Measurements from ENCODE around the gene PUS7. TPM values are rescaled to one million over a fixed set of nuclear protein-coding genes. Genes with fewer than 3 reads are reported as not detected.

PUS7 gene
- total RNA-seq, 1 donor from 2014 or later: 20.0 TPM

DNA sequence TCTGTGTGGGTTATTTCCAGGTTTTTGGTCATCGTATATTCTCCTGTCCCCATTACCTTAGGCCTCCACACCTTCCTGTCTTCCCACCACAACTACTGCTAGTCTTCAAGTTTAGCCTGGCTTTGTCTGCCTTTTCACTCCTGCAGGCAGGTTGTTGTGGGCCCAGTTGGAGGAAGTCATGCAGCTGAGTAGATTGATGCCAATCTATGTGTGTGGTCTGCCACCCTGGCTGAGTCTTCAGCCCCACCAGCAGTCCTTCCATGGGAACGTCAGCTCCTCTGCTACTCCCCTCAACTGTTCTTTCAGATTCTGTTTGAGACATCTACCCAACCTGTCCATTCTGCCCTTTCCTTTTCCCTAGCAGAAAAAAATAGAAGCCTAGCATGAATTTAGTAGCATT is 16.3 kb upstream of the PUS7 start:
- DNase-seq: no peak
- no peaks in the 10 kb centered on the region for H3K36me3 Mint-ChIP-seq (ENCODE audit: unreplicated experiment)
- no peak overlapping the region for H3K4me3 Mint-ChIP-seq (ENCODE audit: unreplicated experiment)
- TF ChIP-seq, protein P1, sequence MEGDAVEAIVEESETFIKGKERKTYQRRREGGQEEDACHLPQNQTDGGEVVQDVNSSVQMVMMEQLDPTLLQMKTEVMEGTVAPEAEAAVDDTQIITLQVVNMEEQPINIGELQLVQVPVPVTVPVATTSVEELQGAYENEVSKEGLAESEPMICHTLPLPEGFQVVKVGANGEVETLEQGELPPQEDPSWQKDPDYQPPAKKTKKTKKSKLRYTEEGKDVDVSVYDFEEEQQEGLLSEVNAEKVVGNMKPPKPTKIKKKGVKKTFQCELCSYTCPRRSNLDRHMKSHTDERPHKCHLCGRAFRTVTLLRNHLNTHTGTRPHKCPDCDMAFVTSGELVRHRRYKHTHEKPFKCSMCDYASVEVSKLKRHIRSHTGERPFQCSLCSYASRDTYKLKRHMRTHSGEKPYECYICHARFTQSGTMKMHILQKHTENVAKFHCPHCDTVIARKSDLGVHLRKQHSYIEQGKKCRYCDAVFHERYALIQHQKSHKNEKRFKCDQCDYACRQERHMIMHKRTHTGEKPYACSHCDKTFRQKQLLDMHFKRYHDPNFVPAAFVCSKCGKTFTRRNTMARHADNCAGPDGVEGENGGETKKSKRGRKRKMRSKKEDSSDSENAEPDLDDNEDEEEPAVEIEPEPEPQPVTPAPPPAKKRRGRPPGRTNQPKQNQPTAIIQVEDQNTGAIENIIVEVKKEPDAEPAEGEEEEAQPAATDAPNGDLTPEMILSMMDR (IDR thresholded peaks at IDR 0.05; ENCODE audit: partially characterized antibody, unreplicated experiment): no peak
- H3K27me3 Mint-ChIP-seq (ENCODE audit: unreplicated experiment): no peaks in the 10 kb centered on the region
- no peaks in the 10 kb centered on the region for H3K9me3 Mint-ChIP-seq (ENCODE audit: unreplicated experiment)
- H3K4me1 Mint-ChIP-seq (ENCODE audit: low read depth, unreplicated experiment): no peaks in the 10 kb centered on the region
- H3K27ac Mint-ChIP-seq (ENCODE audit: unreplicated experiment): no peak overlapping the region

DNA sequence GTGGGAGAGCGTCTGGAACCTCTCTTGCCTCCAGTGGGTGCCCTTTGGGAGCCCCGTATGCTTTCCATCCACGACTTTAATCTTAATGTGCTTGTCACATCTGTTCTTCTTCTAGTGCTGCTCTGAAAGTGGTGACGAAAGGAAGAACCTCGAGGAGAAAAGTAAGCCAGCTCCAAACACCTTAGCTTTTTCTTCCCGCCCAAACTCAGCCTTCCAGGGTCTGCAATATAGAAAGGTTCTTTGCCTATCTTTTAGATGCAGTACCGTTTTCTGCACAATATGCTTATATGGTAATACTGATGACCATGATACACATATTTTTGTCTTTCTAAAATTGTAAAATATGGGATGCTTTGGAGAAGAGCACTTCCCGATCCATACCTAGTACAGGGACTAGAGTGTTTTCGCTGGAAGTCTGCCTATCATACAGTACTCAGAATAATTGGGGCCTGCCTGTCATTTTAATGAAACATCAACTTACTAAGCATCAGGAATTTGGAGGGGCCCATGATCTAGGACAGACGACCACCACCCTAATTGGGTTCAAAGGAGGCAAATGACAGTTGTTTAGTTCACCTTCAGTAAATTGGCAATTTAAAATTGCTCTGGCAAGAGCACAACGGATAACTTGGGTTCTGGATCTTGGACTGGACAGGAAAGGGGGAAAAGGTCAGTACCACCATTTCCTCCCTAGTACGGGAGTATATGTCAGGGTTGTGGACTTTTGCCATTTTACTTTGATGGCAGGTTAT is 10.8 kb upstream of the PUS7 start:
- no peak for DNase-seq
- Mint-ChIP-seq H3K27me3 (ENCODE audit: unreplicated experiment) (peaks cover 2% of the 10 kb centered on the region), H3K27ac (ENCODE audit: unreplicated experiment) (peak overlapping the region; percentile 76)

DNA sequence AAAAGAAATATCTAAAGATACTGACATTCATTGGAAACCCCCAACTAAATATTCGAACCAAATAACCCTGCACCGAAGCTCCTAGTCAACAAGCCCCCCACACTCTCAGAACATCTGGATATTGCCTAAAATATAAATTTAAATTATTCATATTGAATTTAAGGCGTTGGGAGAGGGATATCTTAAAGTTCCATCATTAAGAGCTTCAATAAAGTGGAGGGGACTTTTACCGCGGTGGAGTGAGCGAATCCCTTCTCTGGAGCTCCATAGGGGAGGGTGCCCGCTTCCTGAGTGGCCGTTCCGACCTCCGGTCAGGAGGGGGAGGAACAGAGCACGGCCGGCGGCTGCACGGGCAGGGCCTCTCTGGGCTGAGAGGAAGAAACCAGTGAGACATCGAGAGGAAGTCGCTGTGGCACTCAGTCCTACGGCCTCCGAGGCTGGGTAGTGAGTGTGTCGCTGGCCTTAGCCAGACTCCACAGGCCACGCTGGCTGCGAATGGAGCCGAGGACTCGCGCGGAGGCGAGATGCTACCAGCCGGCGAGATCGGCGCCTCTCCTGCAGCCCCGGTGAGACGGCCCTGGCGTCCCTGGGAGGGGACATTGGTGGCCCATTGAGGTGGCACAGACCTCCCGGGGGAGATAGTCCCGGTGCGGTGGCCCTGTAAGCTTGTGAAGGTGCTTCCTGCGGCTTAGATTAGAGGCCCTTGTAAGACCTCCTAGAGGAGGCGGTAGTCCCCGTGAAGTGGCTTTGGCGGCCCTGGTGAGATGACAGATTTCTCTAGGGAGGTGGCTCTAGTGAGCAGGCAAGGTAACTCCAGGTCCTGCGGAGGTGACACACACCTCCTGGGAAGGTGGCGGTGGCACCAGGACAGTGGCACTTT is 10.0 kb upstream of the PUS7 start, which contains the start of gene RINT1:
Gene RINT1, plus strand, starts transcription at position 410 of the 880 bp plus-strand sequence. Its CDS starts 115 bp downstream, at position 525.
- Mint-ChIP-seq H3K4me3 (ENCODE audit: unreplicated experiment) (peak within 1 kb of the TSS; percentile 92), H3K27me3 (ENCODE audit: unreplicated experiment) (peaks cover 2% of the 10 kb centered on the region), H3K4me1 (ENCODE audit: low read depth, unreplicated experiment) (peaks cover 9% of the 10 kb centered on the region), H3K9me3 (ENCODE audit: unreplicated experiment) (peaks cover 2% of the 10 kb centered on the region), H3K36me3 (ENCODE audit: unreplicated experiment) (peaks cover 4% of the 10 kb centered on the region), H3K27ac (ENCODE audit: unreplicated experiment) (peak within 1 kb of the TSS; percentile 76)
- peak; percentile 93 for DNase-seq
- TF ChIP-seq, protein P1 (IDR thresholded peaks at IDR 0.05; ENCODE audit: partially characterized antibody, unreplicated experiment): peak; percentile 18

More for the DNA sequence above, 10.8 kb upstream of the PUS7 start:
- TF ChIP-seq, protein P1 (IDR thresholded peaks at IDR 0.05; ENCODE audit: partially characterized antibody, unreplicated experiment): no peak
- Mint-ChIP-seq H3K4me3 (ENCODE audit: unreplicated experiment) (peak overlapping the region; percentile 92), H3K36me3 (ENCODE audit: unreplicated experiment) (peaks cover 4% of the 10 kb centered on the region), H3K4me1 (ENCODE audit: low read depth, unreplicated experiment) (peaks cover 9% of the 10 kb centered on the region), H3K9me3 (ENCODE audit: unreplicated experiment) (peaks cover 2% of the 10 kb centered on the region)

DNA sequence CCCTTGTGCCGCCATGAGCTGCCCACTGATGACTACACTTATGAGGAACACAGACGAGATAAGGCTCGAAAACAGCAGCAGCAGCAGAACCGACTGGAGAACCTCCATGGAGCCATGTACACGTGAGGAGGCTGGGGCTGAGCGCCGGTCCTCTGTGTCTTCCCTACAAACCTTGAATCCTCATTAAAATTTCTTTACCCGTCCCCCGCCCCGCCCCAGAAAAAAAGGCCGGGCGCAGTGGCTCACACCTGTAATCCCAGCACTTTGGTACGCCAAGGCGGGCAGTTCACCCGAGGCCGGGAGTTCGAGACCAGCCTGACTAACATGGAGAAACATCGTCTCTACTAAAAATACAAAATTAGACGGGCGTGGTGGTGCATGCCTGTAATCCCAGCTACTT is 8.5 kb upstream of the PUS7 start:
- Mint-ChIP-seq H3K4me3 (ENCODE audit: unreplicated experiment) (no peak overlapping the region), H3K9me3 (ENCODE audit: unreplicated experiment) (peaks cover 2% of the 10 kb centered on the region)
- TF ChIP-seq, protein P1 (IDR thresholded peaks at IDR 0.05; ENCODE audit: partially characterized antibody, unreplicated experiment): no peak

More for the DNA sequence above, 8.5 kb upstream of the PUS7 start:
- peaks cover 4% of the 10 kb centered on the region for H3K36me3 Mint-ChIP-seq (ENCODE audit: unreplicated experiment)
- DNase-seq: no peak
- H3K4me1 Mint-ChIP-seq (ENCODE audit: low read depth, unreplicated experiment): peaks cover 9% of the 10 kb centered on the region
- peaks cover 2% of the 10 kb centered on the region for H3K27me3 Mint-ChIP-seq (ENCODE audit: unreplicated experiment)
- H3K27ac Mint-ChIP-seq (ENCODE audit: unreplicated experiment): no peak overlapping the region

Data from glutamatergic neuron (in vitro differentiated cells).